GM19468 (cell line): ENCODE data around the gene TCEA2.
"Not testable (repeated sequence)": the region's sequence is repeated elsewhere in the genome, so short reads cannot be mapped to it uniquely, and the experiment has no call there.

Experiments used
- ATAC-seq: cut with Tn5 transposase; IDR thresholded peaks from one replicate; pipeline ENCODE4 v1.9.1; 2021; ENCODE audit warnings: mild to moderate bottlenecking, moderate library complexity, moderate number of reproducible peaks; ENCODE audit not compliant: unreplicated experiment; ENCODE audit errors: extremely low read depth

The TCEA2 gene

GRCh38 chr20:64116541-64117431 lies 53.8 kb downstream of the TCEA2 start:
- ATAC-seq: no peak

- ATAC-seq: not testable (repeated sequence)
Measured at GRCh38 chr20:64117432-64117777, 54.4 kb downstream of the TCEA2 start.

GRCh38 chr20:64119301-64119680 lies 56.3 kb downstream of the TCEA2 start:
- ATAC-seq: no peak

- ATAC-seq: no peak
Measured at GRCh38 chr20:64119681-64120341, 56.8 kb downstream of the TCEA2 start.

GRCh38 chr20:64121586-64121985 lies 58.6 kb downstream of the TCEA2 start:
- ATAC-seq: no peak
